ENCODE results near the gene GRN. TPM values are rescaled to one million over a fixed set of nuclear protein-coding genes. Genes with fewer than 3 reads are reported as not detected.

Gene GRN
- total and polyA plus RNA-seq, 2 of the 13 experiments (the other 11 are each of a cell fraction or from before 2014, with no cell fraction given) = 86.6 to 143 TPM

DNA sequence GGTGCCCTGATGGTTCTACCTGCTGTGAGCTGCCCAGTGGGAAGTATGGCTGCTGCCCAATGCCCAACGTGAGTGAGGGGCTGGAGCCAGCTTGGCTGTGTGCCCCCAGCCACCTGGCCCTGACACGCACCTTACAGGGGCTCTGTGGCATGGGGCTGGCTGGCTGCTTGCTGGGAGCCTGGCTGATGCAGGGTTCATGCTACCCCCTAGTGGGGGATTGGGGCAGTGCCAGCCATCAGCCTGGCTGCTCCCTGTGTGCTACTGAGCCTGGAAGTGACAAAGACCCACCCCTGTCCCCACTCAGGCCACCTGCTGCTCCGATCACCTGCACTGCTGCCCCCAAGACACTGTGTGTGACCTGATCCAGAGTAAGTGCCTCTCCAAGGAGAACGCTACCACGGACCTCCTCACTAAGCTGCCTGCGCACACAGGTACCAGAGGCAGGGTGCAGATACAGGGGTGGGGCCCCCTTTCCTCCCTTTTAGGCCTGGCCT is 5.7 kb downstream of the GRN start (continued):
- no peak for TF ChIP-seq SMAD3 (CRISPR knock-in tag; IDR thresholded peaks at IDR 0.05)
- no peak for TF ChIP-seq ZSCAN30 (CRISPR knock-in tag; IDR thresholded peaks at IDR 0.05)
- TF ChIP-seq, protein P1, sequence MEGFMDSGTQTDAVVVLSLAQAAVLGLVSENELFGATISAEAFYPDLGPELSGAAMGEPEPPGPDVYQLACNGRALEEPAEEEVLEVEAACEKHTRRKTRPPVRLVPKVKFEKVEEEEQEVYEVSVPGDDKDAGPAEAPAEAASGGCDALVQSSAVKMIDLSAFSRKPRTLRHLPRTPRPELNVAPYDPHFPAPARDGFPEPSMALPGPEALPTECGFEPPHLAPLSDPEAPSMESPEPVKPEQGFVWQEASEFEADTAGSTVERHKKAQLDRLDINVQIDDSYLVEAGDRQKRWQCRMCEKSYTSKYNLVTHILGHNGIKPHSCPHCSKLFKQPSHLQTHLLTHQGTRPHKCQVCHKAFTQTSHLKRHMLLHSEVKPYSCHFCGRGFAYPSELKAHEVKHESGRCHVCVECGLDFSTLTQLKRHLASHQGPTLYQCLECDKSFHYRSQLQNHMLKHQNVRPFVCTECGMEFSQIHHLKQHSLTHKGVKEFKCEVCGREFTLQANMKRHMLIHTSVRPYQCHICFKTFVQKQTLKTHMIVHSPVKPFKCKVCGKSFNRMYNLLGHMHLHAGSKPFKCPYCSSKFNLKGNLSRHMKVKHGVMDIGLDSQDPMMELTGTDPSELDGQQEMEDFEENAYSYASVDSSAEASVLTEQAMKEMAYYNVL (CRISPR knock-in tag; IDR thresholded peaks at IDR 0.05; ENCODE audit: borderline replicate concordance) = 0 out of 2 replicates have a peak, but pooled peaks have one; percentile 4
- TF ChIP-seq BRD4 (CRISPR knock-in tag; IDR thresholded peaks at IDR 0.05) = no peak
- peak; percentile 45 for TF ChIP-seq JARID2 (CRISPR knock-in tag; IDR thresholded peaks at IDR 0.05; ENCODE audit: insufficient replicate concordance)
- TF ChIP-seq, protein P2, sequence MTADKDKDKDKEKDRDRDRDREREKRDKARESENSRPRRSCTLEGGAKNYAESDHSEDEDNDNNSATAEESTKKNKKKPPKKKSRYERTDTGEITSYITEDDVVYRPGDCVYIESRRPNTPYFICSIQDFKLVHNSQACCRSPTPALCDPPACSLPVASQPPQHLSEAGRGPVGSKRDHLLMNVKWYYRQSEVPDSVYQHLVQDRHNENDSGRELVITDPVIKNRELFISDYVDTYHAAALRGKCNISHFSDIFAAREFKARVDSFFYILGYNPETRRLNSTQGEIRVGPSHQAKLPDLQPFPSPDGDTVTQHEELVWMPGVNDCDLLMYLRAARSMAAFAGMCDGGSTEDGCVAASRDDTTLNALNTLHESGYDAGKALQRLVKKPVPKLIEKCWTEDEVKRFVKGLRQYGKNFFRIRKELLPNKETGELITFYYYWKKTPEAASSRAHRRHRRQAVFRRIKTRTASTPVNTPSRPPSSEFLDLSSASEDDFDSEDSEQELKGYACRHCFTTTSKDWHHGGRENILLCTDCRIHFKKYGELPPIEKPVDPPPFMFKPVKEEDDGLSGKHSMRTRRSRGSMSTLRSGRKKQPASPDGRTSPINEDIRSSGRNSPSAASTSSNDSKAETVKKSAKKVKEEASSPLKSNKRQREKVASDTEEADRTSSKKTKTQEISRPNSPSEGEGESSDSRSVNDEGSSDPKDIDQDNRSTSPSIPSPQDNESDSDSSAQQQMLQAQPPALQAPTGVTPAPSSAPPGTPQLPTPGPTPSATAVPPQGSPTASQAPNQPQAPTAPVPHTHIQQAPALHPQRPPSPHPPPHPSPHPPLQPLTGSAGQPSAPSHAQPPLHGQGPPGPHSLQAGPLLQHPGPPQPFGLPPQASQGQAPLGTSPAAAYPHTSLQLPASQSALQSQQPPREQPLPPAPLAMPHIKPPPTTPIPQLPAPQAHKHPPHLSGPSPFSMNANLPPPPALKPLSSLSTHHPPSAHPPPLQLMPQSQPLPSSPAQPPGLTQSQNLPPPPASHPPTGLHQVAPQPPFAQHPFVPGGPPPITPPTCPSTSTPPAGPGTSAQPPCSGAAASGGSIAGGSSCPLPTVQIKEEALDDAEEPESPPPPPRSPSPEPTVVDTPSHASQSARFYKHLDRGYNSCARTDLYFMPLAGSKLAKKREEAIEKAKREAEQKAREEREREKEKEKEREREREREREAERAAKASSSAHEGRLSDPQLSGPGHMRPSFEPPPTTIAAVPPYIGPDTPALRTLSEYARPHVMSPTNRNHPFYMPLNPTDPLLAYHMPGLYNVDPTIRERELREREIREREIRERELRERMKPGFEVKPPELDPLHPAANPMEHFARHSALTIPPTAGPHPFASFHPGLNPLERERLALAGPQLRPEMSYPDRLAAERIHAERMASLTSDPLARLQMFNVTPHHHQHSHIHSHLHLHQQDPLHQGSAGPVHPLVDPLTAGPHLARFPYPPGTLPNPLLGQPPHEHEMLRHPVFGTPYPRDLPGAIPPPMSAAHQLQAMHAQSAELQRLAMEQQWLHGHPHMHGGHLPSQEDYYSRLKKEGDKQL (CRISPR knock-in tag; IDR thresholded peaks at IDR 0.05; ENCODE audit: low read depth) = no peak
- TF ChIP-seq YY1 (IDR thresholded peaks at IDR 0.05; ENCODE audit: insufficient read depth, insufficient replicate concordance, low read depth, low read length) = no peak
- TF ChIP-seq KLF16 (CRISPR knock-in tag; IDR thresholded peaks at IDR 0.05) = no peak
- no peak for TF ChIP-seq PAWR (CRISPR knock-in tag; IDR thresholded peaks at IDR 0.05; ENCODE audit: borderline replicate concordance)
- 0 out of 2 replicates have a peak, but pooled peaks have one; percentile 6 for TF ChIP-seq MTA1 (CRISPR knock-in tag; IDR thresholded peaks at IDR 0.05; ENCODE audit: borderline replicate concordance)
- TF ChIP-seq ZNF615 (CRISPR knock-in tag; IDR thresholded peaks at IDR 0.05; ENCODE audit: borderline replicate concordance) = no peak
- no peak for TF ChIP-seq IRX3 (CRISPR knock-in tag; IDR thresholded peaks at IDR 0.05; ENCODE audit: borderline replicate concordance, low read depth)
- TF ChIP-seq, protein P3, sequence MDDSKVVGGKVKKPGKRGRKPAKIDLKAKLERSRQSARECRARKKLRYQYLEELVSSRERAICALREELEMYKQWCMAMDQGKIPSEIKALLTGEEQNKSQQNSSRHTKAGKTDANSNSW (CRISPR knock-in tag; IDR thresholded peaks at IDR 0.05; ENCODE audit: borderline replicate concordance) = no peak
- TF ChIP-seq, protein P4, sequence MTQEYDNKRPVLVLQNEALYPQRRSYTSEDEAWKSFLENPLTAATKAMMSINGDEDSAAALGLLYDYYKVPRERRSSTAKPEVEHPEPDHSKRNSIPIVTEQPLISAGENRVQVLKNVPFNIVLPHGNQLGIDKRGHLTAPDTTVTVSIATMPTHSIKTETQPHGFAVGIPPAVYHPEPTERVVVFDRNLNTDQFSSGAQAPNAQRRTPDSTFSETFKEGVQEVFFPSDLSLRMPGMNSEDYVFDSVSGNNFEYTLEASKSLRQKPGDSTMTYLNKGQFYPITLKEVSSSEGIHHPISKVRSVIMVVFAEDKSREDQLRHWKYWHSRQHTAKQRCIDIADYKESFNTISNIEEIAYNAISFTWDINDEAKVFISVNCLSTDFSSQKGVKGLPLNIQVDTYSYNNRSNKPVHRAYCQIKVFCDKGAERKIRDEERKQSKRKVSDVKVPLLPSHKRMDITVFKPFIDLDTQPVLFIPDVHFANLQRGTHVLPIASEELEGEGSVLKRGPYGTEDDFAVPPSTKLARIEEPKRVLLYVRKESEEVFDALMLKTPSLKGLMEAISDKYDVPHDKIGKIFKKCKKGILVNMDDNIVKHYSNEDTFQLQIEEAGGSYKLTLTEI (CRISPR knock-in tag; conservative IDR thresholded peaks at IDR 0.05) = no peak
- TF ChIP-seq ZNF3 (CRISPR knock-in tag; IDR thresholded peaks at IDR 0.05) = no peak
- no peak for TF ChIP-seq SSRP1 (CRISPR knock-in tag; IDR thresholded peaks at IDR 0.05)
- TF ChIP-seq HNRNPH1 (optimal IDR thresholded peaks at IDR 0.05; ENCODE audit: low read depth, low read length) = no peak
- TF ChIP-seq, protein P5, sequence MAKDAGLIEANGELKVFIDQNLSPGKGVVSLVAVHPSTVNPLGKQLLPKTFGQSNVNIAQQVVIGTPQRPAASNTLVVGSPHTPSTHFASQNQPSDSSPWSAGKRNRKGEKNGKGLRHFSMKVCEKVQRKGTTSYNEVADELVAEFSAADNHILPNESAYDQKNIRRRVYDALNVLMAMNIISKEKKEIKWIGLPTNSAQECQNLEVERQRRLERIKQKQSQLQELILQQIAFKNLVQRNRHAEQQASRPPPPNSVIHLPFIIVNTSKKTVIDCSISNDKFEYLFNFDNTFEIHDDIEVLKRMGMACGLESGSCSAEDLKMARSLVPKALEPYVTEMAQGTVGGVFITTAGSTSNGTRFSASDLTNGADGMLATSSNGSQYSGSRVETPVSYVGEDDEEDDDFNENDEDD (CRISPR knock-in tag; IDR thresholded peaks at IDR 0.05; ENCODE audit: borderline replicate concordance) = no peak
- peak; percentile 38; the same call in 1 of the 2 replicates for TF ChIP-seq MED1 (CRISPR knock-in tag; IDR thresholded peaks at IDR 0.05)
- TF ChIP-seq KLF9 (CRISPR knock-in tag; IDR thresholded peaks at IDR 0.05; ENCODE audit: low read depth) = no peak
